ENCODE results near the gene DPH5.

- TF ChIP-seq CTCF (IDR thresholded peaks at IDR 0.05) (no peak), EZH2 (IDR thresholded peaks at IDR 0.05; ENCODE audit: borderline replicate concordance, insufficient read depth, low read depth, low read length, poor library complexity, severe bottlenecking) (no peak)
These were observed 84.5 kb downstream of the DPH5 start for GRCh38 chr1:100941098-100941527.
